Ishikawa (cell line): Measurements from ENCODE around the gene TRIO.

Experiments
- CEBPB ChIP-seq: IDR thresholded peaks from 2 replicates; pipeline ENCODE4 v1.6.1; 2012
- CREB1 ChIP-seq: IDR thresholded peaks from 2 replicates; pipeline ENCODE4 v1.6.1; 2012; ENCODE audit warnings: low read depth
- EGR1 ChIP-seq: IDR thresholded peaks from 2 replicates; pipeline ENCODE4 v1.6.1; 2012
- EP300 ChIP-seq: IDR thresholded peaks from 2 replicates; pipeline ENCODE4 v1.6.1; 2012; ENCODE audit warnings: borderline replicate concordance
- FOXM1 ChIP-seq: IDR thresholded peaks from 2 replicates; pipeline ENCODE4 v1.6.1; 2012; ENCODE audit warnings: low read depth, borderline replicate concordance
- MAX ChIP-seq: IDR thresholded peaks from 2 replicates; pipeline ENCODE4 v1.6.1; 2012
- NFIC ChIP-seq: IDR thresholded peaks from 2 replicates; pipeline ENCODE4 v1.6.1; 2012
- RAD21 ChIP-seq: IDR thresholded peaks from 2 replicates; pipeline ENCODE4 v1.6.1; 2012; ENCODE audit warnings: low read depth
- REST ChIP-seq: IDR thresholded peaks from 2 replicates; pipeline ENCODE4 v1.6.1; 2012; ENCODE audit warnings: low read depth, mild to moderate bottlenecking
- TAF1 ChIP-seq: IDR thresholded peaks from 2 replicates; pipeline ENCODE4 v1.6.1; 2012; ENCODE audit warnings: low read depth, mild to moderate bottlenecking
- TCF12 ChIP-seq: IDR thresholded peaks from 2 replicates; pipeline ENCODE4 v1.6.1; 2012; ENCODE audit warnings: low read depth
- TEAD4 ChIP-seq: IDR thresholded peaks from 2 replicates; pipeline ENCODE4 v1.6.1; 2012
- USF1 ChIP-seq: IDR thresholded peaks from 2 replicates; pipeline ENCODE4 v1.6.1; 2012
- YY1 ChIP-seq: IDR thresholded peaks from 2 replicates; pipeline ENCODE4 v1.6.1; 2012; ENCODE audit warnings: low read depth
- ZBTB7A ChIP-seq: IDR thresholded peaks from 2 replicates; pipeline ENCODE4 v1.6.1; 2012; ENCODE audit warnings: low read depth

TRIO gene

GRCh38 chr5:14127587-14127986 lies 15.6 kb upstream of the TRIO start:
- no peak for TF ChIP-seq TAF1
- no peak for TF ChIP-seq NFIC
- no peak for TF ChIP-seq EP300
- no peak for TF ChIP-seq CEBPB
- TF ChIP-seq TEAD4: no peak
- no peak for TF ChIP-seq USF1
- TF ChIP-seq CREB1: no peak
- no peak for TF ChIP-seq ZBTB7A
- TF ChIP-seq REST: no peak
- TF ChIP-seq TCF12: no peak
- TF ChIP-seq EGR1: no peak
- no peak for TF ChIP-seq MAX
- TF ChIP-seq FOXM1: no peak
- TF ChIP-seq YY1: no peak
- TF ChIP-seq RAD21: no peak

- no peak for TF ChIP-seq EP300
- no peak for TF ChIP-seq ZBTB7A
- TF ChIP-seq NFIC: no peak
- no peak for TF ChIP-seq TAF1
- TF ChIP-seq RAD21: no peak
- TF ChIP-seq FOXM1: no peak
- no peak for TF ChIP-seq USF1
- TF ChIP-seq YY1: no peak
- no peak for TF ChIP-seq EGR1
- TF ChIP-seq CREB1: no peak
- no peak for TF ChIP-seq REST
- TF ChIP-seq TEAD4: no peak
- no peak for TF ChIP-seq MAX
- TF ChIP-seq TCF12: no peak
- no peak for TF ChIP-seq CEBPB
These were observed 15.1 kb upstream of the TRIO start for GRCh38 chr5:14128079-14128478.

GRCh38 chr5:14129123-14129522 lies 14.0 kb upstream of the TRIO start:
- no peak for TF ChIP-seq USF1
- TF ChIP-seq TCF12: no peak
- TF ChIP-seq RAD21: no peak
- no peak for TF ChIP-seq EGR1
- TF ChIP-seq CEBPB: no peak
- TF ChIP-seq REST: no peak
- no peak for TF ChIP-seq ZBTB7A
- TF ChIP-seq TEAD4: no peak
- no peak for TF ChIP-seq NFIC
- no peak for TF ChIP-seq YY1
- TF ChIP-seq CREB1: no peak
- no peak for TF ChIP-seq TAF1
- no peak for TF ChIP-seq MAX
- no peak for TF ChIP-seq EP300
- TF ChIP-seq FOXM1: no peak
